Right renal pelvis (tissue), 4 donors: ENCODE data around the gene ZFAND2A. TPM values are rescaled to one million over a fixed set of nuclear protein-coding genes. Genes with fewer than 3 reads are reported as not detected.

Experiments used
- DNase-seq, 4 donors: peaks; one replicate each; pipeline ENCODE4 v3.0.0-alpha.2; 2013; ENCODE audit warnings: low read depth in 4 of 4, low spot score in 3 of 4, missing footprints in 1 of 4
- polyA plus RNA-seq, 4 donors: library from polyadenylated mRNA; unstranded; fragments of 120-200 nt; gene quantifications; one replicate each; pipeline ENCODE4 v1.2.1, GENCODE V29; 2013; ENCODE audit not compliant: insufficient read length in 4 of 4

The ZFAND2A gene
- polyA plus RNA-seq, 4 donors, result 18.4 to 27.2 (median 23.6) TPM

GRCh38 chr7:1111156-1111555 lies 48.8 kb downstream of the ZFAND2A start:
- DNase-seq, result no peak

- DNase-seq, result no peak
Measured at GRCh38 chr7:1110358-1110757, 49.6 kb downstream of the ZFAND2A start.

GRCh38 chr7:1109581-1110310 lies 50.2 kb downstream of the ZFAND2A start:
- no peak for DNase-seq

GRCh38 chr7:1108264-1108920 lies 51.6 kb downstream of the ZFAND2A start:
- DNase-seq, result no peak

GRCh38 chr7:1106793-1107421 lies 53.1 kb downstream of the ZFAND2A start:
- DNase-seq, result no peak

- DNase-seq, result no peak
Measured at GRCh38 chr7:1106063-1106792, 53.8 kb downstream of the ZFAND2A start.

- no peak for DNase-seq
Measured at GRCh38 chr7:1105189-1105588, 54.8 kb downstream of the ZFAND2A start.

- DNase-seq, result no peak
Measured at GRCh38 chr7:1104516-1105179, 55.3 kb downstream of the ZFAND2A start.

- no peak for DNase-seq
Measured at GRCh38 chr7:1103789-1104515, 56.0 kb downstream of the ZFAND2A start.

- no peak for DNase-seq
Measured at GRCh38 chr7:1103009-1103788, 56.8 kb downstream of the ZFAND2A start.

Other genes starting within 250 kb of the ZFAND2A start
- 10 to 100 TPM; 14.6 to 18.2 (median 15.1) TPM for gene ADAP1, start 205.5 kb downstream of the ZFAND2A start, polyA plus RNA-seq
- gene COX19, start 184.6 kb downstream of the ZFAND2A start, polyA plus RNA-seq, result 10 to 100 TPM; 11.8 to 13.3 (median 12.1) TPM
- 1 to 10 TPM; 1.2 to 4.0 (median 2.5) TPM for gene CYP2W1, start 177.0 kb downstream of the ZFAND2A start, polyA plus RNA-seq
- 1 to 10 TPM; 3.0 to 5.4 (median 3.4) TPM for gene GPR146, start 115.7 kb downstream of the ZFAND2A start, polyA plus RNA-seq
- 1 to 10 TPM; 5.9 to 8.1 (median 6.4) TPM for gene GPER1, start 72.1 kb downstream of the ZFAND2A start, polyA plus RNA-seq
- gene UNCX, start 72.7 kb upstream of the ZFAND2A start, polyA plus RNA-seq, result 10 to 100 TPM in 2 of 4 donors, 1 to 10 TPM in 2; 6.5 to 14.9 (median 9.9) TPM